Stimulated activated CD8-positive, alpha-beta memory T cell treated with anti-CD3 and anti-CD28 coated beads, Interleukin-7, amount 100 ng/mL, for 4 hours (primary cell): Measurements from ENCODE around the gene RNF144B.
"Not testable (repeated sequence)": the region's sequence is repeated elsewhere in the genome, so short reads cannot be mapped to it uniquely, and the experiment has no call there.

Experiments used
- DNase-seq, 2 donors: peaks; one replicate each; pipeline ENCODE4 v3.0.0-alpha.2; 2020; ENCODE audit warnings: low read depth in 2 of 2

RNF144B gene

DNA sequence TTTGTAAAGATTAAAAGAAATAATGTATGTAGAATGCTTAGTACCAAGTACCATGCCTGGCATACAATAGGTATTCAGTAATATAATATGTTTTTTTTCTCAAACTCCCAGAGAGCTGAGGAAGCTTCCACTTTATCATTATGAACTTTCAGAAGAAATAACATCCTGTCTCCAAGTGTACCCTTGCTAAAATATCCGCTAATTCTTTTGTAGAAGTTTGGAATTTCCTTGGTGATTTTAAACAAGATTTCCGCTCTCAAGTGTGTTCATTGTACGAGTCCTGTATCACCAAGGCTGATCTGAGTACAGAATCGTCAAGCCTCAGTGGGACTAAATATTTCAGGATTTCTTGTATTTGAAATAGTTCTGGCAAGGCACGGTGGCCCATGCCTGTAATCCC lies 16.1 kb upstream of the RNF144B start:
- DNase-seq, result no peak

- DNase-seq, result no peak
These were observed 15.5 kb upstream of the RNF144B start for GRCh38 chr6:18371656-18372055.

- DNase-seq, result no peak
These were observed 6.9 kb upstream of the RNF144B start for GRCh38 chr6:18380158-18380836.

- DNase-seq, result no peak
These were observed 6.3 kb upstream of the RNF144B start for GRCh38 chr6:18380851-18381250.

DNA sequence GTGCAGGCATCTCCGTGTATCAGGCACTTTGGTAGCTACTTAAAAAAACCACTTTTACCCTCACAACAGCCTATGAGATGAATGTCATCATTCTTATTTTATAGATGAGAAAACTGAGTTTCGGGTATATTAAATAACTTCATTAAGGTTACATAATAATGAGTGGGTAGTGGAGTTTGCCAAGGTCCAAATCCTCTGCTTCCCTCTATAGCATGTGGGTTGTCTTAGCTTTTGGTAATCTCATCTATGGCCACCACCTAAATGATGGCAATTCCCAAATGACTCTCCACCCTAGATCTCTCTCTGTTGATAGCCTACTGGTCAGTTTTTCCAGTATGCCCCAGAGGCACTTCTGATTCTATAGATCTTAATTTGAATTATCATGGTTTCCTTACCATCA lies 3.7 kb upstream of the RNF144B start:
- no peak for DNase-seq

DNA sequence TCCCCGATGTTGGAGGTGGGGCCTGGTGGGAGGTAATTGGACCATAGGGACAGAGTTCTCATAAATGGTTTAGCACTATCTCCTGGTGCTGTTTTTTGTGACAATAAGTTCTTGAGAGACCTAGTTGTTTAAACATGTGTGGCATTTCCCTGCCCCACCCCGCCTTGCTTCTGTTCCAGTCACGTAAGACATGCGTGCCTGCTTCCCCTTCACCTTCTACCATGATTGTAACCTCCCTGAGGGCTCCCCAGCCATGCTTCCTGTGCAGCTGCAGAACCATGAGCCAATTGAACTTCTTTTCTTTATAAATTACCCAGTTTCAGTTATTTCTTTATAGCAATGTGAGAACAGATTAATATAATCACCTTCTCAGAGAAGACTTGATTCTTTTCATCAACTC lies 2.5 kb upstream of the RNF144B start:
- DNase-seq, result no peak

DNA sequence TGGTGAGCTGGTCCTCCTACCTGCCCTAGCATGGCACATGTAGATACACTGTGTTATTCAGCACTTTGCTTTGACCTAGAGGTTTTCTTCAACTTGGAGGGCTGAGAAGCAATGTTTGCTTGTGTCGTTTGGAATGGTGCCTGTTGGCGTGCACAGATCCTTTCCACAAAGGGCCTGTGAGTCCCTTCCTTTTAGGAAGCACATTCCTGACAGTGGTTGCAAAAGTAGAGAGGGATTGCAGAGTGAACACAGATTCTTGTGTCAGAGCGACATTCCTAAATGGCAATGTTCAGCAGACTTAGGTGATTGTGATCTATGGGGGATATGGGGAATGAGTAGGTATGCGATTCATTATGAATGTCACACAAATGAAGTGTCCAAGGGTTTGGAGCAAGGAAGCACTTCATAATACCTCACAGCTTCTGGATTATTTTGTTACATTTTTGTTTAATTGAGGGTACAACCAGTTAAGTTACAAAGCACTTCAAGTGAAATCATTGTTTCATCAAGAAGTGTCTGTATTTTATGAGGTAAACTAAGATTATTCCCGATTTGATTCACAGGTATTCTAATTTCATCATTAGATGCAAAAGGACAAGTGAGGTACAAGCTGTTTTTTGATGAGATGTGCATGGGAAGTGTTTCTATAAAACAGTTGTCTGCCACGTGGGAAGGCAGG lies 713 bp upstream of the RNF144B start:
- DNase-seq, result no peak

GRCh38 chr6:18388271-18388670 lies 1.1 kb downstream of the RNF144B start:
- DNase-seq, result no peak

- DNase-seq, result no peak
These were observed 1.8 kb downstream of the RNF144B start for GRCh38 chr6:18388942-18389341.

- DNase-seq, result no peak
These were observed 2.3 kb downstream of the RNF144B start for GRCh38 chr6:18389479-18389878.

- DNase-seq, result no peak
These were observed 3.3 kb downstream of the RNF144B start for GRCh38 chr6:18390476-18390875.

- no peak for DNase-seq
These were observed 3.9 kb downstream of the RNF144B start for GRCh38 chr6:18391023-18391422.

- DNase-seq, result no peak
These were observed 5.3 kb downstream of the RNF144B start for GRCh38 chr6:18392346-18392877.

DNA sequence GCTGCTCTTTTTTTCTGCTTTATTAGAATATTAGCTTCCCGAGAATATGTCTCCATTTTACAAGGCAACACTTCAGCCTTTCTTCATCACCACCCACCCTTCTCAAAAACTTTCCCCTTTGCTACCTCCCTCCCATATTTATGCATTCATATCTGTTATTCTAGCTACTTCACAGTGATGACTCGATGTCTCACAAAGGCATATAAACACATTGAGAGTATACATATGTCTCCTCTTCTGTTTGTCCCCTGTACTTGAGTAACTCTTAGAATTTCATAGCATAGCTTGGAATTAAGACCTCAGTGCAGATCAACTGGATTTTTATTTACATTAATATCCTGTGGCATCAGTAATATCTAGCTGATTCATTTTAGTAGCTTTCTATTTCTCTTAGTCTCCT lies 6.5 kb downstream of the RNF144B start:
- DNase-seq, result no peak

DNA sequence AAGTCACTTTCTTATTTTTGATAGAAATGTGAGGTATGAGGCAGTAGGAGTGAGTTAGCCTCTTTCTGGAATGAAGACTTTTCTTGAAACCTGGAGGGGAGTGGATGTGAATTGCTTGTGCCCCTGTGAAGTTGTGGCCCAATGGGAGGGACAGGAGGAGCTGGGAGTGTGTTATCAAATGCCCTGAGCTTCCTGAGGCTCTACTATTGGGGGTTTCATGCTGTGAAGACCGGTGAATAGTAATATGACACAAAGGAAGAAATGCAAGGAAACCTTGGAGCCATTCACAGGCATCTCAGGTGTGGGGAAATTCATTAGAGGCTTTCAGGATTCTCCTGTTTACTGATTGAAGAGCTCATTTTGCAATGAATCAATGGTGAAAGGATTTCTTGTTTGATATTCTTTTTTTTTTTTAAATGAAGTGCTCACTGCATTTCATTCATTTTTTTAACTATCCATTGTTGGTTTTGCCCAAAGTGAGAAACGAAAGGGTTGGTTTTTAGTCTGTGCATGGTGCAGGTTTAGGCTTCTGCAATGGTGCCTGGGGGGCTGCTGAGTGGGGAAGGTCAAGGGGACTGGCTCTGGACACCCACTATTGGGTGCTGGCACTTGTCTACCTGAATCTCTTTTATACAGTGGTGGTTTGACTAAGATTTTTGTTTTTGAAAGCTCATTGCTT lies 8.2 kb downstream of the RNF144B start:
- no peak for DNase-seq

- DNase-seq, result no peak
These were observed 8.7 kb downstream of the RNF144B start for GRCh38 chr6:18395856-18396197.

DNA sequence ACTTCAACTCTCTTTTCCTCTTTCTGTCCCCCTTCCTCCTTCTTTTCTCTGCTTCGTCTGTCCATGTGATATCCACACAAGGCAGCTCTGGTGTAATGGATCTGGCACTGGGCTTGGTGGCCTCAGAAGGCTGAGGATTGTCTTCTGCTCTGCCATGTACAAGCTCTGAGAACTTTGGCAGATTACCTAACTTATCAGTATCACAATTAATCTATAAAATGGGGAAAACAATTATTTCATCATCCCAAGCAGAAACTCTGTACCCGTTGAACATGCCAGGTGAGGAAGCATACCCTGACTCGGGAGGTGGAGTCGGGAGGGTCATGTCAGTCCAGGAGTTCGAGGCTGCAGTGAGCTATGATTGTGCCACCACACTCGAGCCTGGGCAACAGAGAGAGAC lies 10.6 kb downstream of the RNF144B start:
- no peak for DNase-seq

DNA sequence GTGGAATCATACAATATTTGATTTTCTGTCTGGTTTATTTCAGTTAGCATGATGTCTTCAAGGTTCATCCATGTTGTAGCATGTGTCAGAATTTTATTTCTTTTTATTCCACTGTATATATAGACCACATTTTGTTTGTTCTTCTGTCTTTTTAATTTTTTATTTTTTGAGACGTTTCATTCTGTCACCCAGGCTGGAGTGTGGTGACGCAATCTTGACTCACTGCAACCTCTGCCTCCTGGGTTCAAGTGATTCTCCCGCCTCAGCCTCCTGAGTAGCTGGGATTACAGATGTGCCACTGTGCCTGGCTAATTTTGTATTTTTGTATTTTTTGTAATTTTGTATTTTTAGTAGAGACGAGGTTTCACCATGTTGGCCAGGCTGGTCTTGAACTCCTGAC lies 11.1 kb downstream of the RNF144B start:
- DNase-seq, result not testable (repeated sequence)

- DNase-seq, result no peak
These were observed 13.8 kb downstream of the RNF144B start for GRCh38 chr6:18400831-18401446.

GRCh38 chr6:18404965-18405364 lies 17.8 kb downstream of the RNF144B start:
- DNase-seq, result not testable (repeated sequence)

DNA sequence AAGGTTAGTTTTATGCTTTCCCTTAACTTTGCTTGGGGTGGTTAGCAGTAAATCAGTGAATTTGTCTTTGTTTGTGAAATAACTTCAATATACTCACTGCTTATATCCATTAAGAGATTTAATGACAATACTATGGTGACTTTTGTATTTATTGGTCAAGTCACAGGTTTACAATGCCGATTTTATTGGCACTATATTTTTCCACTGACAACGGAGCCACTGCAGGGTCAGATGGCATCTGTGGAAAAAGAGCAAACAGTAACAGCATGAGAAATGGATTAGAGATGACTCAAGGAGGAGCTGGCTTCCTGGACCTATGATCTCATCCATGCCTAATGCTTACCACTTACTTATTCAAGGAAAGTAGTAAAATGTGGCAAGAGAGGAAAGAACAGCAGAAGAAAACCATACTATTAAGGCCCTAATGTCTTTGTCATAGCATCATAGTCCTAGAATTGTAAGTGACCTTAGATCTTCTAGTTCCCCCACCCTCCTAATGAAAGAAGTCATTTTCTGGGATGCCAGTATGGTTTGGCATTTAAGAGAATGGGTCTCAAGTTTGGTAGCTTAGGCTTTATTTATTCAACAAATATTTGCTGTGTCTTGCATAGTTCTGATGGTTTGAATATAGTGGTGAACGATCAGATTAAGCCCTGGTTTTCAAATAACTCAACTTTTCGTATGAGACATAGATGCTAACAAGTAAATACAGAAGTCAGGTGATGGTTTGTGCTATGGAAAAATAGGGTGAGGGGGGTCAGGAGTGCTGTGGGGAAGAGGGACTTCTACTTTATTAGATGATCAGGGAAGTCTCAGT lies 18.5 kb downstream of the RNF144B start:
- DNase-seq, result no peak
